Measurements from ENCODE around the gene AKR1B15. TPM values are rescaled to one million over a fixed set of nuclear protein-coding genes. Genes with fewer than 3 reads are reported as not detected.

The AKR1B15 gene
- total and polyA plus RNA-seq, 3 experiments from 2014 or later: not detected

GRCh38 chr7:134571746-134572461, 23.0 kb downstream of the AKR1B15 start:
- peaks cover 9 to 11% of the 10 kb centered on the region in 2 donors for H3K27me3 Mint-ChIP-seq
- DNase-seq: no peak
- no peak overlapping the region for H3K4me3 ChIP-seq (ENCODE audit: low read length)
- no peak overlapping the region for H3K4me3 Mint-ChIP-seq
- H3K36me3 ChIP-seq (ENCODE audit: insufficient read depth, low read length): no peaks in the 10 kb centered on the region
- H3K9me3 Mint-ChIP-seq: peaks cover 0 to 10% (median 8%) of the 10 kb centered on the region in 5 donors
- no peak overlapping the region for H3K27ac Mint-ChIP-seq
- no peaks in the 10 kb centered on the region for H3K27me3 ChIP-seq (ENCODE audit: insufficient read depth, low read length, poor library complexity, severe bottlenecking)
- no peaks in the 10 kb centered on the region for H3K4me1 Mint-ChIP-seq
- peaks cover 0 to 8% (median 2%) of the 10 kb centered on the region in 3 donors for H3K36me3 Mint-ChIP-seq
- ChIA-PET CTCF (no interaction called here), POLR2A (no interaction called here)
- no peaks in the 10 kb centered on the region for H3K4me1 ChIP-seq (ENCODE audit: insufficient read depth, low read length)
- no peaks in the 10 kb centered on the region for H3K9me3 ChIP-seq (ENCODE audit: low read length)
- no peak overlapping the region for H3K27ac ChIP-seq (ENCODE audit: low read depth, low read length)

GRCh38 chr7:134574322-134574721, 25.4 kb downstream of the AKR1B15 start:
- Histone ChIP-seq H3K4me3 (ENCODE audit: low read length) (no peak overlapping the region), H3K4me1 (ENCODE audit: insufficient read depth, low read length) (no peaks in the 10 kb centered on the region), H3K36me3 (ENCODE audit: insufficient read depth, low read length) (no peaks in the 10 kb centered on the region), H3K9me3 (ENCODE audit: low read length) (no peaks in the 10 kb centered on the region), H3K27ac (ENCODE audit: low read depth, low read length) (no peak overlapping the region), H3K27me3 (ENCODE audit: insufficient read depth, low read length, poor library complexity, severe bottlenecking) (no peaks in the 10 kb centered on the region)
- DNase-seq: no peak
- ChIA-PET CTCF (no interaction called here), POLR2A (no interaction called here)
- no peak overlapping the region for H3K4me3 Mint-ChIP-seq
- H3K36me3 Mint-ChIP-seq: peaks cover 0 to 4% (median 2%) of the 10 kb centered on the region in 3 donors
- H3K27me3 Mint-ChIP-seq: peaks cover 8 to 13% of the 10 kb centered on the region in 2 donors
- no peaks in the 10 kb centered on the region for H3K4me1 Mint-ChIP-seq
- no peak overlapping the region for H3K27ac Mint-ChIP-seq
- peaks cover 0 to 9% (median 7%) of the 10 kb centered on the region in 5 donors for H3K9me3 Mint-ChIP-seq

GRCh38 chr7:134584290-134584689, 35.4 kb downstream of the AKR1B15 start:
- Mint-ChIP-seq H3K36me3 (peaks cover 0 to 1% (median 0%) of the 10 kb centered on the region in 3 donors), H3K9me3 (no peaks in the 10 kb centered on the region), H3K4me1 (no peaks in the 10 kb centered on the region), H3K4me3 (no peak overlapping the region), H3K27ac (no peak overlapping the region), H3K27me3 (peaks cover 12 to 46% of the 10 kb centered on the region in 2 donors)
- H3K36me3 ChIP-seq (ENCODE audit: insufficient read depth, low read length): no peaks in the 10 kb centered on the region
- H3K27ac ChIP-seq (ENCODE audit: low read depth, low read length): no peak overlapping the region
- H3K9me3 ChIP-seq (ENCODE audit: low read length): no peaks in the 10 kb centered on the region
- no peak overlapping the region for H3K4me3 ChIP-seq (ENCODE audit: low read length)
- ChIA-PET POLR2A (interaction anchor here (0.6 kb wide), 1 partner anchor 127 kb away, joined by 3 read pairs; no protein-coding TSS in a partner anchor), CTCF (no interaction called here)
- no peak for DNase-seq
- H3K27me3 ChIP-seq (ENCODE audit: insufficient read depth, low read length, poor library complexity, severe bottlenecking): no peaks in the 10 kb centered on the region
- no peaks in the 10 kb centered on the region for H3K4me1 ChIP-seq (ENCODE audit: insufficient read depth, low read length)

GRCh38 chr7:134585897-134586296, 37.0 kb downstream of the AKR1B15 start:
- Histone ChIP-seq H3K9me3 (ENCODE audit: low read length) (no peaks in the 10 kb centered on the region), H3K4me3 (ENCODE audit: low read length) (no peak overlapping the region), H3K4me1 (ENCODE audit: insufficient read depth, low read length) (no peaks in the 10 kb centered on the region), H3K27ac (ENCODE audit: low read depth, low read length) (no peak overlapping the region), H3K27me3 (ENCODE audit: insufficient read depth, low read length, poor library complexity, severe bottlenecking) (no peaks in the 10 kb centered on the region), H3K36me3 (ENCODE audit: insufficient read depth, low read length) (no peaks in the 10 kb centered on the region)
- no peaks in the 10 kb centered on the region for H3K9me3 Mint-ChIP-seq
- H3K36me3 Mint-ChIP-seq: peaks cover 0 to 1% (median 0%) of the 10 kb centered on the region in 3 donors
- H3K4me3 Mint-ChIP-seq: no peak overlapping the region
- CTCF ChIA-PET: no interaction called here
- no peaks in the 10 kb centered on the region for H3K4me1 Mint-ChIP-seq
- no peak for DNase-seq
- H3K27ac Mint-ChIP-seq: no peak overlapping the region
- peaks cover 11 to 34% of the 10 kb centered on the region in 2 donors for H3K27me3 Mint-ChIP-seq
- POLR2A ChIA-PET: no interaction called here

GRCh38 chr7:134587750-134588149, 38.8 kb downstream of the AKR1B15 start:
- Mint-ChIP-seq H3K27me3 (peaks cover 12 to 24% of the 10 kb centered on the region in 2 donors), H3K27ac (no peak overlapping the region), H3K4me3 (no peak overlapping the region), H3K4me1 (no peaks in the 10 kb centered on the region), H3K36me3 (peaks cover 0 to 6% (median 1%) of the 10 kb centered on the region in 3 donors), H3K9me3 (peaks cover 0 to 7% (median 3%) of the 10 kb centered on the region in 5 donors)
- Histone ChIP-seq H3K36me3 (ENCODE audit: insufficient read depth, low read length) (no peaks in the 10 kb centered on the region), H3K27me3 (ENCODE audit: insufficient read depth, low read length, poor library complexity, severe bottlenecking) (no peaks in the 10 kb centered on the region), H3K4me1 (ENCODE audit: insufficient read depth, low read length) (no peaks in the 10 kb centered on the region), H3K9me3 (ENCODE audit: low read length) (no peaks in the 10 kb centered on the region), H3K27ac (ENCODE audit: low read depth, low read length) (no peak overlapping the region), H3K4me3 (ENCODE audit: low read length) (no peak overlapping the region)
- ChIA-PET POLR2A (no interaction called here), CTCF (no interaction called here)
- no peak for DNase-seq

GRCh38 chr7:134589491-134589941, 40.6 kb downstream of the AKR1B15 start:
- H3K9me3 ChIP-seq (ENCODE audit: low read length): no peaks in the 10 kb centered on the region
- POLR2A ChIA-PET: no interaction called here
- CTCF ChIA-PET: no interaction called here
- peaks cover 7 to 15% of the 10 kb centered on the region in 2 donors for H3K27me3 Mint-ChIP-seq
- H3K36me3 Mint-ChIP-seq: peaks cover 0 to 6% (median 0%) of the 10 kb centered on the region in 3 donors
- H3K27ac ChIP-seq (ENCODE audit: low read depth, low read length): no peak overlapping the region
- no peak for DNase-seq
- no peaks in the 10 kb centered on the region for H3K4me1 ChIP-seq (ENCODE audit: insufficient read depth, low read length)
- H3K4me1 Mint-ChIP-seq: no peaks in the 10 kb centered on the region
- H3K36me3 ChIP-seq (ENCODE audit: insufficient read depth, low read length): no peaks in the 10 kb centered on the region
- no peaks in the 10 kb centered on the region for H3K27me3 ChIP-seq (ENCODE audit: insufficient read depth, low read length, poor library complexity, severe bottlenecking)
- no peak overlapping the region for H3K4me3 ChIP-seq (ENCODE audit: low read length)
- H3K27ac Mint-ChIP-seq: no peak overlapping the region
- no peak overlapping the region for H3K4me3 Mint-ChIP-seq
- H3K9me3 Mint-ChIP-seq: peaks cover 0 to 9% (median 3%) of the 10 kb centered on the region in 5 donors

GRCh38 chr7:134593530-134594392, 44.9 kb downstream of the AKR1B15 start:
- no peak overlapping the region for H3K4me3 ChIP-seq (ENCODE audit: low read length)
- H3K4me1 ChIP-seq (ENCODE audit: insufficient read depth, low read length): no peaks in the 10 kb centered on the region
- no peaks in the 10 kb centered on the region for H3K4me1 Mint-ChIP-seq
- no peaks in the 10 kb centered on the region for H3K36me3 ChIP-seq (ENCODE audit: insufficient read depth, low read length)
- H3K27ac Mint-ChIP-seq: no peak overlapping the region
- peaks cover 9 to 15% of the 10 kb centered on the region in 2 donors for H3K27me3 Mint-ChIP-seq
- peaks cover 0 to 9% (median 5%) of the 10 kb centered on the region in 5 donors for H3K9me3 Mint-ChIP-seq
- no peaks in the 10 kb centered on the region for H3K27me3 ChIP-seq (ENCODE audit: insufficient read depth, low read length, poor library complexity, severe bottlenecking)
- no peaks in the 10 kb centered on the region for H3K9me3 ChIP-seq (ENCODE audit: low read length)
- H3K27ac ChIP-seq (ENCODE audit: low read depth, low read length): no peak overlapping the region
- POLR2A ChIA-PET: no interaction called here
- peaks cover 0 to 6% (median 0%) of the 10 kb centered on the region in 3 donors for H3K36me3 Mint-ChIP-seq
- H3K4me3 Mint-ChIP-seq: no peak overlapping the region
- DNase-seq: no peak
- CTCF ChIA-PET: no interaction called here

- ChIA-PET POLR2A (no interaction called here), CTCF (no interaction called here)
- peaks cover 0 to 10% (median 1%) of the 10 kb centered on the region in 3 donors for H3K36me3 Mint-ChIP-seq
- no peak overlapping the region for H3K4me3 Mint-ChIP-seq
- H3K4me1 Mint-ChIP-seq: no peaks in the 10 kb centered on the region
- H3K9me3 ChIP-seq (ENCODE audit: low read length): no peaks in the 10 kb centered on the region
- H3K4me3 ChIP-seq (ENCODE audit: low read length): no peak overlapping the region
- DNase-seq: no peak
- H3K9me3 Mint-ChIP-seq: peaks cover 0 to 13% (median 8%) of the 10 kb centered on the region in 5 donors
- H3K27me3 ChIP-seq (ENCODE audit: insufficient read depth, low read length, poor library complexity, severe bottlenecking): no peaks in the 10 kb centered on the region
- no peak overlapping the region for H3K27ac Mint-ChIP-seq
- no peak overlapping the region for H3K27ac ChIP-seq (ENCODE audit: low read depth, low read length)
- H3K27me3 Mint-ChIP-seq: peaks cover 9 to 19% of the 10 kb centered on the region in 2 donors
- no peaks in the 10 kb centered on the region for H3K4me1 ChIP-seq (ENCODE audit: insufficient read depth, low read length)
- no peaks in the 10 kb centered on the region for H3K36me3 ChIP-seq (ENCODE audit: insufficient read depth, low read length)
Observed at GRCh38 chr7:134594877-134595276, 46.0 kb downstream of the AKR1B15 start.

Data from CD8-positive, alpha-beta memory T cell (primary cell).